HG03039 (cell line): ENCODE results near the gene DNAJB7.
"Not testable (repeated sequence)": the region's sequence is repeated elsewhere in the genome, so short reads cannot be mapped to it uniquely, and the experiment has no call there.

Experiments used
- ATAC-seq: cut with Tn5 transposase; IDR thresholded peaks from one replicate; pipeline ENCODE4 v1.9.1; 2021; ENCODE audit warnings: mild to moderate bottlenecking, moderate library complexity; ENCODE audit not compliant: unreplicated experiment

DNAJB7 gene

GRCh38 chr22:40845816-40846215 lies 16.1 kb downstream of the DNAJB7 start:
- not testable (repeated sequence) for ATAC-seq

GRCh38 chr22:40844951-40845350 lies 17.0 kb downstream of the DNAJB7 start:
- no peak for ATAC-seq

- ATAC-seq, result no peak
These were observed 23.4 kb downstream of the DNAJB7 start for GRCh38 chr22:40838486-40838885.

- no peak for ATAC-seq
These were observed 27.3 kb downstream of the DNAJB7 start for GRCh38 chr22:40834619-40835018.

- no peak for ATAC-seq
These were observed 32.8 kb downstream of the DNAJB7 start for GRCh38 chr22:40829131-40829530.

GRCh38 chr22:40826984-40827741 lies 34.8 kb downstream of the DNAJB7 start:
- ATAC-seq, result no peak

- not testable (repeated sequence) for ATAC-seq
These were observed 35.6 kb downstream of the DNAJB7 start for GRCh38 chr22:40826292-40826691.

GRCh38 chr22:40823426-40823825 lies 38.5 kb downstream of the DNAJB7 start:
- no peak for ATAC-seq

GRCh38 chr22:40819599-40820140 lies 42.2 kb downstream of the DNAJB7 start:
- no peak for ATAC-seq

GRCh38 chr22:40818747-40819598 lies 42.9 kb downstream of the DNAJB7 start, which contains the start of gene SLC25A17:
Gene SLC25A17, minus strand, starts transcription at chr22:40819346. Its CDS starts 98 bp downstream, at chr22:40819248.
- peak; percentile 79 for ATAC-seq

GRCh38 chr22:40818192-40818746 lies 43.6 kb downstream of the DNAJB7 start:
- ATAC-seq, result no peak

GRCh38 chr22:40817737-40818136 lies 44.2 kb downstream of the DNAJB7 start:
- ATAC-seq, result no peak

- ATAC-seq, result no peak
These were observed 48.0 kb downstream of the DNAJB7 start for GRCh38 chr22:40813912-40814315.
